ENCODE results near the gene GDI1.

Gene GDI1

GRCh38 chrX:154459832-154460231 is 22.9 kb downstream of the GDI1 start:
- Histone ChIP-seq H3K9ac (ENCODE audit: low read length) (peak overlapping the region; percentile 79), H2BK15ac (ENCODE audit: low read depth, poor library complexity, severe bottlenecking) (no peak overlapping the region), H2BK5ac (ENCODE audit: low read depth, low read length, poor library complexity, severe bottlenecking) (no peak overlapping the region), H3K27ac (ENCODE audit: low read length, poor library complexity, severe bottlenecking) (no peak overlapping the region), H3K79me1 (replicated peaks; ENCODE audit: low read length, poor library complexity, severe bottlenecking) (peaks cover 8% of the 10 kb centered on the region), H3K23ac (ENCODE audit: low read length in 2 of 2) (no peak overlapping the region), H2AFZ (ENCODE audit: low read depth, low read length) (no peak overlapping the region), H2AK5ac (ENCODE audit: low read length, severe bottlenecking) (no peak overlapping the region), H2BK12ac (ENCODE audit: low read length in 2 of 2) (no peak overlapping the region), H4K8ac (ENCODE audit: low read length) (no peak overlapping the region), H3K18ac (ENCODE audit: low read depth in 1 of 2, low read length in 2 of 2) (peak overlapping the region in 1 of 2 experiments; percentile 52), H3K36me3 (ENCODE audit: control insufficient read depth in 1 of 2, insufficient read depth in 2 of 2, low read depth in 1 of 2, low read length in 2 of 2) (peaks cover 29 to 49% of the 10 kb centered on the region in 2 experiments), H3K4me3 (ENCODE audit: insufficient read depth in 1 of 2, low read depth in 1 of 2, low read length in 2 of 2) (peak overlapping the region; percentile 83 to 86), H3K14ac (ENCODE audit: low read length in 2 of 2) (no peak overlapping the region), H3K9me3 (ENCODE audit: control insufficient read depth, low read length) (no peaks in the 10 kb centered on the region), H3K4me1 (ENCODE audit: control insufficient read depth, insufficient read depth, low read depth, low read length) (peaks cover 18% of the 10 kb centered on the region), H3K27me3 (ENCODE audit: control insufficient read depth in 1 of 2, insufficient read depth in 1 of 2, low read length in 2 of 2) (no peaks in the 10 kb centered on the region), H3K4me2 (ENCODE audit: low read length, poor library complexity, severe bottlenecking) (peak overlapping the region; percentile 70), H4K91ac (ENCODE audit: low read length) (no peak overlapping the region), H3K4ac (ENCODE audit: low read depth in 1 of 2, low read length in 2 of 2) (peak overlapping the region in 1 of 2 experiments; percentile 28), H2BK120ac (ENCODE audit: low read depth, low read length) (no peak overlapping the region)
- no peak for DNase-seq
- 65% methylated on average over 11 of the region's 14 CpGs for WGBS

- Histone ChIP-seq H3K4me2 (ENCODE audit: low read length, poor library complexity, severe bottlenecking) (peak overlapping the region; percentile 70), H3K4me3 (ENCODE audit: insufficient read depth in 1 of 2, low read depth in 1 of 2, low read length in 2 of 2) (peak overlapping the region in 1 of 2 experiments; percentile 83), H3K79me1 (replicated peaks; ENCODE audit: low read length, poor library complexity, severe bottlenecking) (peaks cover 8% of the 10 kb centered on the region), H3K9me3 (ENCODE audit: control insufficient read depth, low read length) (no peaks in the 10 kb centered on the region), H3K18ac (ENCODE audit: low read depth in 1 of 2, low read length in 2 of 2) (peak overlapping the region in 1 of 2 experiments; percentile 40), H3K14ac (ENCODE audit: low read length in 2 of 2) (no peak overlapping the region), H3K27ac (ENCODE audit: low read length, poor library complexity, severe bottlenecking) (no peak overlapping the region), H2BK15ac (ENCODE audit: low read depth, poor library complexity, severe bottlenecking) (no peak overlapping the region), H3K9ac (ENCODE audit: low read length) (no peak overlapping the region), H3K4ac (ENCODE audit: low read depth in 1 of 2, low read length in 2 of 2) (no peak overlapping the region), H2BK120ac (ENCODE audit: low read depth, low read length) (no peak overlapping the region), H3K23ac (ENCODE audit: low read length in 2 of 2) (no peak overlapping the region), H4K8ac (ENCODE audit: low read length) (no peak overlapping the region), H3K36me3 (ENCODE audit: control insufficient read depth in 1 of 2, insufficient read depth in 2 of 2, low read depth in 1 of 2, low read length in 2 of 2) (peaks cover 34 to 54% of the 10 kb centered on the region in 2 experiments), H2AFZ (ENCODE audit: low read depth, low read length) (no peak overlapping the region), H3K27me3 (ENCODE audit: control insufficient read depth in 1 of 2, insufficient read depth in 1 of 2, low read length in 2 of 2) (no peaks in the 10 kb centered on the region), H4K91ac (ENCODE audit: low read length) (no peak overlapping the region), H2BK12ac (ENCODE audit: low read length in 2 of 2) (no peak overlapping the region), H2BK5ac (ENCODE audit: low read depth, low read length, poor library complexity, severe bottlenecking) (no peak overlapping the region), H3K4me1 (ENCODE audit: control insufficient read depth, insufficient read depth, low read depth, low read length) (peaks cover 18% of the 10 kb centered on the region), H2AK5ac (ENCODE audit: low read length, severe bottlenecking) (no peak overlapping the region)
- WGBS = 93% methylated on average over 26 of the region's 26 CpGs
- DNase-seq = no peak
Measured at GRCh38 chrX:154460326-154460725, 23.4 kb downstream of the GDI1 start.

- H2BK120ac ChIP-seq (ENCODE audit: low read depth, low read length) = no peak overlapping the region
- H3K14ac ChIP-seq (ENCODE audit: low read length in 2 of 2) = no peak overlapping the region
- no peak overlapping the region for H2AFZ ChIP-seq (ENCODE audit: low read depth, low read length)
- H3K9ac ChIP-seq (ENCODE audit: low read length) = no peak overlapping the region
- H2BK5ac ChIP-seq (ENCODE audit: low read depth, low read length, poor library complexity, severe bottlenecking) = no peak overlapping the region
- H2BK12ac ChIP-seq (ENCODE audit: low read length in 2 of 2) = no peak overlapping the region
- H3K9me3 ChIP-seq (ENCODE audit: control insufficient read depth, low read length) = no peaks in the 10 kb centered on the region
- H3K4ac ChIP-seq (ENCODE audit: low read depth in 1 of 2, low read length in 2 of 2) = no peak overlapping the region
- no peak for DNase-seq
- no peak overlapping the region for H3K23ac ChIP-seq (ENCODE audit: low read length in 2 of 2)
- H3K4me3 ChIP-seq (ENCODE audit: insufficient read depth in 1 of 2, low read depth in 1 of 2, low read length in 2 of 2) = no peak overlapping the region
- peaks cover 47 to 75% of the 10 kb centered on the region in 2 experiments for H3K36me3 ChIP-seq (ENCODE audit: control insufficient read depth in 1 of 2, insufficient read depth in 2 of 2, low read depth in 1 of 2, low read length in 2 of 2)
- H2BK15ac ChIP-seq (ENCODE audit: low read depth, poor library complexity, severe bottlenecking) = no peak overlapping the region
- peaks cover 18% of the 10 kb centered on the region for H3K4me1 ChIP-seq (ENCODE audit: control insufficient read depth, insufficient read depth, low read depth, low read length)
- H3K18ac ChIP-seq (ENCODE audit: low read depth in 1 of 2, low read length in 2 of 2) = no peak overlapping the region
- no peak overlapping the region for H3K27ac ChIP-seq (ENCODE audit: low read length, poor library complexity, severe bottlenecking)
- H3K4me2 ChIP-seq (ENCODE audit: low read length, poor library complexity, severe bottlenecking) = no peak overlapping the region
- no peak overlapping the region for H4K91ac ChIP-seq (ENCODE audit: low read length)
- H3K27me3 ChIP-seq (ENCODE audit: control insufficient read depth in 1 of 2, insufficient read depth in 1 of 2, low read length in 2 of 2) = no peaks in the 10 kb centered on the region
- 95% methylated on average over 6 of the region's 8 CpGs for WGBS
- peaks cover 18% of the 10 kb centered on the region for H3K79me1 ChIP-seq (replicated peaks; ENCODE audit: low read length, poor library complexity, severe bottlenecking)
- no peak overlapping the region for H2AK5ac ChIP-seq (ENCODE audit: low read length, severe bottlenecking)
- no peak overlapping the region for H4K8ac ChIP-seq (ENCODE audit: low read length)
Measured at GRCh38 chrX:154462396-154462795, 25.4 kb downstream of the GDI1 start.

GRCh38 chrX:154463611-154464220 is 26.8 kb downstream of the GDI1 start:
- Histone ChIP-seq H4K8ac (ENCODE audit: low read length) (no peak overlapping the region), H3K4ac (ENCODE audit: low read depth in 1 of 2, low read length in 2 of 2) (no peak overlapping the region)
- no peak for DNase-seq

More at GRCh38 chrX:154463611-154464220, 26.8 kb downstream of the GDI1 start:
- Histone ChIP-seq H3K4me3 (ENCODE audit: insufficient read depth in 1 of 2, low read depth in 1 of 2, low read length in 2 of 2) (no peak overlapping the region), H3K9ac (ENCODE audit: low read length) (no peak overlapping the region), H3K4me1 (ENCODE audit: control insufficient read depth, insufficient read depth, low read depth, low read length) (peaks cover 18% of the 10 kb centered on the region), H3K23ac (ENCODE audit: low read length in 2 of 2) (no peak overlapping the region), H3K27ac (ENCODE audit: low read length, poor library complexity, severe bottlenecking) (no peak overlapping the region), H3K36me3 (ENCODE audit: control insufficient read depth in 1 of 2, insufficient read depth in 2 of 2, low read depth in 1 of 2, low read length in 2 of 2) (peaks cover 55 to 88% of the 10 kb centered on the region in 2 experiments), H2AK5ac (ENCODE audit: low read length, severe bottlenecking) (no peak overlapping the region), H2BK120ac (ENCODE audit: low read depth, low read length) (no peak overlapping the region), H2AFZ (ENCODE audit: low read depth, low read length) (no peak overlapping the region), H2BK15ac (ENCODE audit: low read depth, poor library complexity, severe bottlenecking) (no peak overlapping the region), H3K79me1 (replicated peaks; ENCODE audit: low read length, poor library complexity, severe bottlenecking) (peaks cover 19% of the 10 kb centered on the region), H2BK12ac (ENCODE audit: low read length in 2 of 2) (no peak overlapping the region), H3K14ac (ENCODE audit: low read length in 2 of 2) (no peak overlapping the region), H3K4me2 (ENCODE audit: low read length, poor library complexity, severe bottlenecking) (no peak overlapping the region), H4K91ac (ENCODE audit: low read length) (no peak overlapping the region), H2BK5ac (ENCODE audit: low read depth, low read length, poor library complexity, severe bottlenecking) (no peak overlapping the region), H3K18ac (ENCODE audit: low read depth in 1 of 2, low read length in 2 of 2) (no peak overlapping the region), H3K27me3 (ENCODE audit: control insufficient read depth in 1 of 2, insufficient read depth in 1 of 2, low read length in 2 of 2) (no peaks in the 10 kb centered on the region), H3K9me3 (ENCODE audit: control insufficient read depth, low read length) (no peaks in the 10 kb centered on the region)
- 94% methylated on average over 18 of the region's 36 CpGs for WGBS

Data from mesenchymal stem cell (in vitro differentiated cells and primary cell).